Measurements from ENCODE around the gene TRIO. TPM values are rescaled to one million over a fixed set of nuclear protein-coding genes. Genes with fewer than 3 reads are reported as not detected.
A peak's percentile ranks its signal among the peaks of the same experiment; 100 is the strongest.

Gene TRIO
- total and polyA plus RNA-seq, 2 donors (not counting 3 experiments of a cell fraction or from before 2014, with no cell fraction given): 82.9 to 248 TPM

GRCh38 chr5:14400611-14401010 lies 257.5 kb downstream of the TRIO start:
- DNase-seq (ENCODE audit: low read depth, low spot score) (no peak), FAIRE-seq (no peak)
- TSS peak; percentile 10 for BruUV-seq (replicated peaks)
- Histone ChIP-seq H3K4me2 (ENCODE audit: insufficient read depth, low read length) (peak overlapping the region; percentile 13), H3K27me3 (ENCODE audit: control insufficient read depth in 2 of 2, insufficient read depth in 2 of 2, low read length in 2 of 2) (no peaks in the 10 kb centered on the region), H2AFZ (ENCODE audit: low read depth, low read length) (no peak overlapping the region), H3K27ac (ENCODE audit: insufficient read depth, low read depth, low read length) (peak overlapping the region; percentile 16), H3K9me1 (replicated peaks; ENCODE audit: control insufficient read depth, extremely low read depth, insufficient read depth, low read length) (no peaks in the 10 kb centered on the region), H3K4me3 (replicated peaks in 1 of 3; ENCODE audit: insufficient read depth in 1 of 3, low read depth in 1 of 3, low read length in 3 of 3) (no peak overlapping the region), H3K4me1 (ENCODE audit: control insufficient read depth, extremely low read depth, insufficient read depth, low read length) (peaks cover 47% of the 10 kb centered on the region), H3K36me3 (ENCODE audit: control insufficient read depth in 2 of 2, extremely low read depth in 1 of 2, insufficient read depth in 2 of 2, low read length in 2 of 2) (peaks cover 3 to 6% of the 10 kb centered on the region in 2 experiments), H3K9me3 (replicated peaks; ENCODE audit: control insufficient read depth, insufficient read depth, low read length) (no peaks in the 10 kb centered on the region), H4K20me1 (replicated peaks; ENCODE audit: control insufficient read depth, extremely low read depth, insufficient read depth, low read length) (no peaks in the 10 kb centered on the region), H3K79me2 (ENCODE audit: control insufficient read depth, insufficient read depth, low read length) (peaks cover 30% of the 10 kb centered on the region), H3K9ac (replicated peaks; ENCODE audit: extremely low read depth, insufficient read depth, low read length) (no peak overlapping the region)
- ChIA-PET POLR2A (no interaction called here), CTCF (interaction anchor here (0.7 to 7.2 kb wide), 19 partner anchors 7 to 248 kb away, joined by 3 to 177 read pairs (median 4); no protein-coding TSS in a partner anchor)
- intact Hi-C loops (cut with micrococcal nuclease) (no loop called here), dilution Hi-C loops (cut with MboI; ENCODE audit: extremely low pct_ligation_motif_present, low sequenced_read_pairs) (no loop called here)
- TF ChIP-seq POLR2AphosphoS5 (IDR thresholded peaks at IDR 0.05; ENCODE audit: insufficient read depth, low read depth, low read length) (no peak), JUN (IDR thresholded peaks at IDR 0.05; ENCODE audit: borderline replicate concordance, insufficient read depth, insufficient read length, low read depth) (no peak), GATA2 (IDR thresholded peaks at IDR 0.05; ENCODE audit: insufficient read depth, insufficient read length, low read depth, low read length) (no peak), POLR2A (IDR thresholded peaks at IDR 0.05; ENCODE audit: low read depth, low read length) (no peak)
- TF ChIP-seq, protein P1, sequence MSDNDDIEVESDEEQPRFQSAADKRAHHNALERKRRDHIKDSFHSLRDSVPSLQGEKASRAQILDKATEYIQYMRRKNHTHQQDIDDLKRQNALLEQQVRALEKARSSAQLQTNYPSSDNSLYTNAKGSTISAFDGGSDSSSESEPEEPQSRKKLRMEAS (IDR thresholded peaks at IDR 0.05; ENCODE audit: insufficient read depth, insufficient read length): no peak

DNA sequence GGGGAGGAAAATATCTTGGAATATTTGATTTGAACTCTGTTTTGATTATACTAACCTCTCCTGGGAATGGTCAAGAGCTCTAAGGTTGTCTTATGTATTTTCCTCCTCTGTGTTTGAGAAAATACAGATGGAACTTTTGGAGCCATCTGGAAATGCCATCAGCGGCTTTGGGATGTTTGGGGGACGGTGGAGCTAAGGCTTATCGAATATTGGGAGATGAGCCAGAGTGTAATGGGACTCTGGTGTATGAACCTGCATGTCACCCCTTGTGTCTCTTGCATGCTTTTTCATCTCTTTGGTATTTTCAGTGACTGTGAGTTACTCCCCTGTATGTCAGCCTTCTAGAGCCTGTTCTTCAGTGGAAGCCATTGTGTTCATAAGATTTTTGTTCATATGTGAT lies 258.5 kb downstream of the TRIO start:
- no peak overlapping the region for H3K9ac ChIP-seq (replicated peaks; ENCODE audit: extremely low read depth, insufficient read depth, low read length)
- no peaks in the 10 kb centered on the region for H3K27me3 ChIP-seq (ENCODE audit: control insufficient read depth in 2 of 2, insufficient read depth in 2 of 2, low read length in 2 of 2)
- H3K9me1 ChIP-seq (replicated peaks; ENCODE audit: control insufficient read depth, extremely low read depth, insufficient read depth, low read length): no peaks in the 10 kb centered on the region
- peaks cover 30% of the 10 kb centered on the region for H3K79me2 ChIP-seq (ENCODE audit: control insufficient read depth, insufficient read depth, low read length)
- DNase-seq (ENCODE audit: low read depth, low spot score): no peak
- ChIA-PET POLR2A (no interaction called here), CTCF (interaction anchor here (7.2 kb wide), 1 partner anchor 247 kb away, joined by 177 read pairs; no protein-coding TSS in a partner anchor)
- H3K36me3 ChIP-seq (ENCODE audit: control insufficient read depth in 2 of 2, extremely low read depth in 1 of 2, insufficient read depth in 2 of 2, low read length in 2 of 2): peaks cover 6 to 8% of the 10 kb centered on the region in 2 experiments
- H4K20me1 ChIP-seq (replicated peaks; ENCODE audit: control insufficient read depth, extremely low read depth, insufficient read depth, low read length): no peaks in the 10 kb centered on the region
- FAIRE-seq: no peak
- no peak overlapping the region for H2AFZ ChIP-seq (ENCODE audit: low read depth, low read length)
- no peak overlapping the region for H3K27ac ChIP-seq (ENCODE audit: insufficient read depth, low read depth, low read length)
- peaks cover 55% of the 10 kb centered on the region for H3K4me1 ChIP-seq (ENCODE audit: control insufficient read depth, extremely low read depth, insufficient read depth, low read length)
- no peaks in the 10 kb centered on the region for H3K9me3 ChIP-seq (replicated peaks; ENCODE audit: control insufficient read depth, insufficient read depth, low read length)
- dilution Hi-C loops (cut with MboI; ENCODE audit: extremely low pct_ligation_motif_present, low sequenced_read_pairs) (no loop called here), intact Hi-C loops (cut with micrococcal nuclease) (no loop called here)
- H3K4me3 ChIP-seq (replicated peaks in 1 of 3; ENCODE audit: insufficient read depth in 1 of 3, low read depth in 1 of 3, low read length in 3 of 3): no peak overlapping the region
- H3K4me2 ChIP-seq (ENCODE audit: insufficient read depth, low read length): no peak overlapping the region
- no peak for TF ChIP-seq GATA2 (IDR thresholded peaks at IDR 0.05; ENCODE audit: insufficient read depth, insufficient read length, low read depth, low read length)
- TF ChIP-seq, protein P1 (IDR thresholded peaks at IDR 0.05; ENCODE audit: insufficient read depth, insufficient read length): no peak
- TF ChIP-seq JUN (IDR thresholded peaks at IDR 0.05; ENCODE audit: borderline replicate concordance, insufficient read depth, insufficient read length, low read depth): no peak
- no peak for TF ChIP-seq POLR2AphosphoS5 (IDR thresholded peaks at IDR 0.05; ENCODE audit: insufficient read depth, low read depth, low read length)
- TF ChIP-seq MYC (IDR thresholded peaks at IDR 0.05; ENCODE audit: low read depth, low read length): no peak
- TF ChIP-seq CTCF (IDR thresholded peaks at IDR 0.05; ENCODE audit: extremely low read depth in 1 of 2, insufficient read depth in 1 of 2, low read depth in 1 of 2, low read length in 2 of 2): no peak
- BruUV-seq (replicated peaks): no TSS peak
